MM.1S (cell line): Measurements from ENCODE around the gene CTNNA3.

Source experiments
- EZH2 ChIP-seq: fragments of 300-600 bp; sonication (generic); optimal IDR thresholded peaks from 2 replicates; pipeline ENCODE3; 2017; ENCODE audit warnings: low read depth, mild to moderate bottlenecking, antibody characterized with exemption, low read length, mixed read lengths
- TF ChIP-seq, protein P1 (sequence below): fragments of 300-600 bp; sonication (generic); IDR thresholded peaks from 2 replicates; pipeline ENCODE4 v1.5.1; 2016; ENCODE audit warnings: antibody characterized with exemption, low read length, mixed read lengths

DNA sequence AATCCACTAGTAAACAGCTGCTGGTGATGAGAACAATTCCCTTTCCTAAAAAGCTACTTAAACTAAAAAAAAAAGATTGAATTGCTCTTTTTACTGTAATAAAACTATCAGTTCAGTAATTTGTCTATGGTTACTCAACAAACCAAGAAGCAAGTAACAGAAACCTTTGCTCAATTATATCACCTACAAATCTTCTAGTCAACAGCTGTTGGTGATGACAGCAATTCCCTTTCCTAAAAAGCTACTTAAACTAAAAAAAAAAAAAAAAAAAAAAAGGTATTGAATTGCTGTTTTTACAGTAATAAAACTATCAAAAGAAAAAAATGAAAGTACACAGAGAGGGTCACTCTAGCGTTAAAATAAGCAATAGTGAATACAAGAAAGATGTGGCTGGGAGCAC is 158.1 kb downstream of the CTNNA3 start:
- TF ChIP-seq, protein P1, sequence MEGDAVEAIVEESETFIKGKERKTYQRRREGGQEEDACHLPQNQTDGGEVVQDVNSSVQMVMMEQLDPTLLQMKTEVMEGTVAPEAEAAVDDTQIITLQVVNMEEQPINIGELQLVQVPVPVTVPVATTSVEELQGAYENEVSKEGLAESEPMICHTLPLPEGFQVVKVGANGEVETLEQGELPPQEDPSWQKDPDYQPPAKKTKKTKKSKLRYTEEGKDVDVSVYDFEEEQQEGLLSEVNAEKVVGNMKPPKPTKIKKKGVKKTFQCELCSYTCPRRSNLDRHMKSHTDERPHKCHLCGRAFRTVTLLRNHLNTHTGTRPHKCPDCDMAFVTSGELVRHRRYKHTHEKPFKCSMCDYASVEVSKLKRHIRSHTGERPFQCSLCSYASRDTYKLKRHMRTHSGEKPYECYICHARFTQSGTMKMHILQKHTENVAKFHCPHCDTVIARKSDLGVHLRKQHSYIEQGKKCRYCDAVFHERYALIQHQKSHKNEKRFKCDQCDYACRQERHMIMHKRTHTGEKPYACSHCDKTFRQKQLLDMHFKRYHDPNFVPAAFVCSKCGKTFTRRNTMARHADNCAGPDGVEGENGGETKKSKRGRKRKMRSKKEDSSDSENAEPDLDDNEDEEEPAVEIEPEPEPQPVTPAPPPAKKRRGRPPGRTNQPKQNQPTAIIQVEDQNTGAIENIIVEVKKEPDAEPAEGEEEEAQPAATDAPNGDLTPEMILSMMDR: no peak
- TF ChIP-seq EZH2: no peak
